Measurements from ENCODE around the gene FUT9. TPM values are rescaled to one million over a fixed set of nuclear protein-coding genes. Genes with fewer than 3 reads are reported as not detected.

The FUT9 gene
- total and polyA plus RNA-seq, 2 experiments from 2014 or later, result 2.1 to 6.8 TPM

DNA sequence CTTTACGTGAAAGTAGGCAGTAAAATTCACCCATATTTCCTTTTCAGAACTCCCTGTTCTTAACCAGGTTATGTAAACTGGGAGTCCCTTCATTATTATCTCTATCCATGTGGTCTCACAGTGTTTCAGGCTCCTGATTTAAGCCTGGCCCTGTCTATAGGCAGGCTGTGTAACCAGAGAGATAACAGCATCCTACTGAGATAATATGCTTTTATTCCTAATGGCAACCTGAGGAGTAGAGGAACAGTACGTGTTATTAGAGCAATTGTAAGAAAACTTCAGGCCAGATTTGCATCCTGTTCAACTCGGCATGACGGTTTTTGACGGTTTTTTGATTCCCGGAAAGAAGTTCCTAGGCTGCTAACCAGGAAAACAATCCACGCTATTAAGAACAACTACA is 16.9 kb downstream of the FUT9 start (continued):
- TF ChIP-seq, protein P1, sequence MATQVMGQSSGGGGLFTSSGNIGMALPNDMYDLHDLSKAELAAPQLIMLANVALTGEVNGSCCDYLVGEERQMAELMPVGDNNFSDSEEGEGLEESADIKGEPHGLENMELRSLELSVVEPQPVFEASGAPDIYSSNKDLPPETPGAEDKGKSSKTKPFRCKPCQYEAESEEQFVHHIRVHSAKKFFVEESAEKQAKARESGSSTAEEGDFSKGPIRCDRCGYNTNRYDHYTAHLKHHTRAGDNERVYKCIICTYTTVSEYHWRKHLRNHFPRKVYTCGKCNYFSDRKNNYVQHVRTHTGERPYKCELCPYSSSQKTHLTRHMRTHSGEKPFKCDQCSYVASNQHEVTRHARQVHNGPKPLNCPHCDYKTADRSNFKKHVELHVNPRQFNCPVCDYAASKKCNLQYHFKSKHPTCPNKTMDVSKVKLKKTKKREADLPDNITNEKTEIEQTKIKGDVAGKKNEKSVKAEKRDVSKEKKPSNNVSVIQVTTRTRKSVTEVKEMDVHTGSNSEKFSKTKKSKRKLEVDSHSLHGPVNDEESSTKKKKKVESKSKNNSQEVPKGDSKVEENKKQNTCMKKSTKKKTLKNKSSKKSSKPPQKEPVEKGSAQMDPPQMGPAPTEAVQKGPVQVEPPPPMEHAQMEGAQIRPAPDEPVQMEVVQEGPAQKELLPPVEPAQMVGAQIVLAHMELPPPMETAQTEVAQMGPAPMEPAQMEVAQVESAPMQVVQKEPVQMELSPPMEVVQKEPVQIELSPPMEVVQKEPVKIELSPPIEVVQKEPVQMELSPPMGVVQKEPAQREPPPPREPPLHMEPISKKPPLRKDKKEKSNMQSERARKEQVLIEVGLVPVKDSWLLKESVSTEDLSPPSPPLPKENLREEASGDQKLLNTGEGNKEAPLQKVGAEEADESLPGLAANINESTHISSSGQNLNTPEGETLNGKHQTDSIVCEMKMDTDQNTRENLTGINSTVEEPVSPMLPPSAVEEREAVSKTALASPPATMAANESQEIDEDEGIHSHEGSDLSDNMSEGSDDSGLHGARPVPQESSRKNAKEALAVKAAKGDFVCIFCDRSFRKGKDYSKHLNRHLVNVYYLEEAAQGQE (IDR thresholded peaks at IDR 0.05; ENCODE audit: unreplicated experiment), result no peak

DNA sequence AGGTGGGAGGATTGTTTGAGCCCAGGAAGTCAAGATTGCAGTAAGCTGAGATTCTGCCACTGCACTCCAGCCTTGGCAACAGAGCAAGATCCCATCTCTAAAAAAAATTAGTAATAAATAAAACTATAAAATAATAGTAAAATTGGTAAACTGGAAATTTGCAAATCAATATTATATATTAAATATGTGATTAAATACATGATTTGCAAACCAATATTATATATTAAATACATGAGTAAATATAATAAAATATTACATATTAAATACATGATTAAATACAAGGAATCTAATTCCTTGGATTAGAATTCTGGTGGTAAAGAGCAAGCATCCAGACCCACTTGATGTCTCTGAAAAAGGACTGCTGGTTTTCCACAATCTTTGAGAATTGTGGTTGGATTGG is 35.8 kb downstream of the FUT9 start:
- no peaks in the 10 kb centered on the region for H4K20me1 ChIP-seq (replicated peaks; ENCODE audit: insufficient read depth)
- H3K9me2 ChIP-seq (ENCODE audit: insufficient read depth), result no peaks in the 10 kb centered on the region
- H3K36me3 Mint-ChIP-seq (ENCODE audit: low read depth), result no peaks in the 10 kb centered on the region
- H3K27me3 ChIP-seq (ENCODE audit: insufficient read depth), result no peaks in the 10 kb centered on the region
- no peaks in the 10 kb centered on the region for H3K79me2 ChIP-seq (replicated peaks; ENCODE audit: insufficient read depth)
- H3K4me1 ChIP-seq (ENCODE audit: insufficient read depth), result peaks cover 4% of the 10 kb centered on the region
- no peak overlapping the region for H3K4me3 Mint-ChIP-seq
- TF ChIP-seq NANOG (IDR thresholded peaks at IDR 0.05; ENCODE audit: borderline replicate concordance), result no peak
- TF ChIP-seq, protein P2, sequence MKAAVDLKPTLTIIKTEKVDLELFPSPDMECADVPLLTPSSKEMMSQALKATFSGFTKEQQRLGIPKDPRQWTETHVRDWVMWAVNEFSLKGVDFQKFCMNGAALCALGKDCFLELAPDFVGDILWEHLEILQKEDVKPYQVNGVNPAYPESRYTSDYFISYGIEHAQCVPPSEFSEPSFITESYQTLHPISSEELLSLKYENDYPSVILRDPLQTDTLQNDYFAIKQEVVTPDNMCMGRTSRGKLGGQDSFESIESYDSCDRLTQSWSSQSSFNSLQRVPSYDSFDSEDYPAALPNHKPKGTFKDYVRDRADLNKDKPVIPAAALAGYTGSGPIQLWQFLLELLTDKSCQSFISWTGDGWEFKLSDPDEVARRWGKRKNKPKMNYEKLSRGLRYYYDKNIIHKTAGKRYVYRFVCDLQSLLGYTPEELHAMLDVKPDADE (IDR thresholded peaks at IDR 0.05), result no peak
- TF ChIP-seq, protein P3, sequence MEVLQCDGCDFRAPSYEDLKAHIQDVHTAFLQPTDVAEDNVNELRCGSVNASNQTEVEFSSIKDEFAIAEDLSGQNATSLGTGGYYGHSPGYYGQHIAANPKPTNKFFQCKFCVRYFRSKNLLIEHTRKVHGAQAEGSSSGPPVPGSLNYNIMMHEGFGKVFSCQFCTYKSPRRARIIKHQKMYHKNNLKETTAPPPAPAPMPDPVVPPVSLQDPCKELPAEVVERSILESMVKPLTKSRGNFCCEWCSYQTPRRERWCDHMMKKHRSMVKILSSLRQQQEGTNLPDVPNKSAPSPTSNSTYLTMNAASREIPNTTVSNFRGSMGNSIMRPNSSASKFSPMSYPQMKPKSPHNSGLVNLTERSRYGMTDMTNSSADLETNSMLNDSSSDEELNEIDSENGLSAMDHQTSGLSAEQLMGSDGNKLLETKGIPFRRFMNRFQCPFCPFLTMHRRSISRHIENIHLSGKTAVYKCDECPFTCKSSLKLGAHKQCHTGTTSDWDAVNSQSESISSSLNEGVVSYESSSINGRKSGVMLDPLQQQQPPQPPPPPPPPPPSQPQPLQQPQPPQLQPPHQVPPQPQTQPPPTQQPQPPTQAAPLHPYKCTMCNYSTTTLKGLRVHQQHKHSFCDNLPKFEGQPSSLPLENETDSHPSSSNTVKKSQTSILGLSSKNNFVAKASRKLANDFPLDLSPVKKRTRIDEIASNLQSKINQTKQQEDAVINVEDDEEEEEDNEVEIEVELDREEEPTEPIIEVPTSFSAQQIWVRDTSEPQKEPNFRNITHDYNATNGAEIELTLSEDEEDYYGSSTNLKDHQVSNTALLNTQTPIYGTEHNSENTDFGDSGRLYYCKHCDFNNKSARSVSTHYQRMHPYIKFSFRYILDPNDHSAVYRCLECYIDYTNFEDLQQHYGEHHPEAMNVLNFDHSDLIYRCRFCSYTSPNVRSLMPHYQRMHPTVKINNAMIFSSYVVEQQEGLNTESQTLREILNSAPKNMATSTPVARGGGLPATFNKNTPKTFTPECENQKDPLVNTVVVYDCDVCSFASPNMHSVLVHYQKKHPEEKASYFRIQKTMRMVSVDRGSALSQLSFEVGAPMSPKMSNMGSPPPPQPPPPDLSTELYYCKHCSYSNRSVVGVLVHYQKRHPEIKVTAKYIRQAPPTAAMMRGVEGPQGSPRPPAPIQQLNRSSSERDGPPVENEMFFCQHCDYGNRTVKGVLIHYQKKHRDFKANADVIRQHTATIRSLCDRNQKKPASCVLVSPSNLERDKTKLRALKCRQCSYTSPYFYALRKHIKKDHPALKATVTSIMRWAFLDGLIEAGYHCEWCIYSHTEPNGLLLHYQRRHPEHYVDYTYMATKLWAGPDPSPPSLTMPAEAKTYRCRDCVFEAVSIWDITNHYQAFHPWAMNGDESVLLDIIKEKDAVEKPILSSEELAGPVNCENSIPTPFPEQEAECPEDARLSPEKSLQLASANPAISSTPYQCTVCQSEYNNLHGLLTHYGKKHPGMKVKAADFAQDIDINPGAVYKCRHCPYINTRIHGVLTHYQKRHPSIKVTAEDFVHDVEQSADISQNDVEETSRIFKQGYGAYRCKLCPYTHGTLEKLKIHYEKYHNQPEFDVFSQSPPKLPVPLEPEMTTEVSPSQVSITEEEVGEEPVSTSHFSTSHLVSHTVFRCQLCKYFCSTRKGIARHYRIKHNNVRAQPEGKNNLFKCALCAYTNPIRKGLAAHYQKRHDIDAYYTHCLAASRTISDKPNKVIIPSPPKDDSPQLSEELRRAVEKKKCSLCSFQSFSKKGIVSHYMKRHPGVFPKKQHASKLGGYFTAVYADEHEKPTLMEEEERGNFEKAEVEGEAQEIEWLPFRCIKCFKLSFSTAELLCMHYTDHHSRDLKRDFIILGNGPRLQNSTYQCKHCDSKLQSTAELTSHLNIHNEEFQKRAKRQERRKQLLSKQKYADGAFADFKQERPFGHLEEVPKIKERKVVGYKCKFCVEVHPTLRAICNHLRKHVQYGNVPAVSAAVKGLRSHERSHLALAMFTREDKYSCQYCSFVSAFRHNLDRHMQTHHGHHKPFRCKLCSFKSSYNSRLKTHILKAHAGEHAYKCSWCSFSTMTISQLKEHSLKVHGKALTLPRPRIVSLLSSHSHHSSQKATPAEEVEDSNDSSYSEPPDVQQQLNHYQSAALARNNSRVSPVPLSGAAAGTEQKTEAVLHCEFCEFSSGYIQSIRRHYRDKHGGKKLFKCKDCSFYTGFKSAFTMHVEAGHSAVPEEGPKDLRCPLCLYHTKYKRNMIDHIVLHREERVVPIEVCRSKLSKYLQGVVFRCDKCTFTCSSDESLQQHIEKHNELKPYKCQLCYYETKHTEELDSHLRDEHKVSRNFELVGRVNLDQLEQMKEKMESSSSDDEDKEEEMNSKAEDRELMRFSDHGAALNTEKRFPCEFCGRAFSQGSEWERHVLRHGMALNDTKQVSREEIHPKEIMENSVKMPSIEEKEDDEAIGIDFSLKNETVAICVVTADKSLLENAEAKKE (CRISPR knock-in tag; IDR thresholded peaks at IDR 0.05), result no peak
- no peak for TF ChIP-seq EZH2 (IDR thresholded peaks at IDR 0.05; ENCODE audit: low read depth, unreplicated experiment)
- no peak for TF ChIP-seq STAT1 (IDR thresholded peaks at IDR 0.05; ENCODE audit: unreplicated experiment)
- no peak for TF ChIP-seq EZH2phosphoT487 (IDR thresholded peaks at IDR 0.05; ENCODE audit: unreplicated experiment)
- no peak for TF ChIP-seq POLR2AphosphoS5 (IDR thresholded peaks at IDR 0.05; ENCODE audit: low read depth)
- TF ChIP-seq, protein P1 (IDR thresholded peaks at IDR 0.05; ENCODE audit: unreplicated experiment), result no peak
- no peak for TF ChIP-seq ZNF331 (CRISPR knock-in tag; IDR thresholded peaks at IDR 0.05; ENCODE audit: low read depth)
- H3K4me3 ChIP-seq, result no peak overlapping the region
- DNase-seq (ENCODE audit: low spot score), result no peak
- H2AFZ ChIP-seq, result no peak overlapping the region
- no peaks in the 10 kb centered on the region for H3K9me3 Mint-ChIP-seq
- H3K27ac Mint-ChIP-seq, result no peak overlapping the region
- no peaks in the 10 kb centered on the region for H3F3A ChIP-seq (replicated peaks; ENCODE audit: low read depth)
- ATAC-seq, result no peak
- H3K27ac ChIP-seq (ENCODE audit: low read depth), result no peak overlapping the region
- H3K4me1 Mint-ChIP-seq, result peaks cover 23% of the 10 kb centered on the region
- no peaks in the 10 kb centered on the region for H3K27me3 Mint-ChIP-seq (ENCODE audit: insufficient read depth, low read depth, poor library complexity)
- no peak overlapping the region for H3K4me2 ChIP-seq
- H3K36me3 ChIP-seq (ENCODE audit: insufficient read depth), result no peaks in the 10 kb centered on the region

Data from GM23338 (cell line).